Heart right ventricle (tissue), 16 donors: Measurements from ENCODE around the gene NAT16. TPM values are rescaled to one million over a fixed set of nuclear protein-coding genes. Genes with fewer than 3 reads are reported as not detected.
"Not testable (repeated sequence)": the region's sequence is repeated elsewhere in the genome, so short reads cannot be mapped to it uniquely, and the experiment has no call there.

Source experiments
- ATAC-seq, 8 donors: fragments of 200-7000 bp; cut with Tn5 transposase; one replicate each; pipeline ENCODE4 v1.9.1; 2020; ENCODE audit warnings: mild to moderate bottlenecking in 8 of 8, moderate library complexity in 8 of 8, moderate number of reproducible peaks in 1 of 8
- DNase-seq, 2 donors: peaks; one replicate each; pipeline ENCODE4 v3.0.0-alpha.2; 2020
- H3K27ac ChIP-seq, 10 donors: fragments of 200-600 bp; sonication (generic) in 2 of 10; one replicate each; pipeline versions ENCODE4 v1.5.0 to v1.8.0; 2020 to 2022; ENCODE audit warnings: mild to moderate bottlenecking in 3 of 10
- H3K27me3 ChIP-seq, 7 donors: fragments of 200-600 bp; one replicate each; pipeline ENCODE4 v1.8.0; 2021 to 2022; ENCODE audit warnings: mild to moderate bottlenecking in 2 of 7
- H3K36me3 ChIP-seq, 9 donors: fragments of 200-600 bp; sonication (generic) in 1 of 9; one replicate each; pipeline versions ENCODE4 v1.5.0 to v1.8.0; 2020 to 2022; ENCODE audit warnings: mild to moderate bottlenecking in 2 of 9
- H3K4me1 ChIP-seq, 9 donors: fragments of 200-600 bp; sonication (generic) in 1 of 9; one replicate each; pipeline versions ENCODE4 v1.5.0 to v1.8.0; 2020 to 2022; ENCODE audit warnings: mild to moderate bottlenecking in 4 of 9
- H3K4me3 ChIP-seq, 10 donors: fragments of 200-600 bp; sonication (generic) in 2 of 10; one replicate each; pipeline versions ENCODE4 v1.5.0 to v1.8.0; 2020 to 2022; ENCODE audit warnings: mild to moderate bottlenecking in 7 of 10, moderate library complexity in 2 of 10
- H3K9me3 ChIP-seq, 11 donors: fragments of 200-600 bp in 10 of 11; sonication (generic) in 2 of 11; one replicate each; pipeline versions ENCODE4 v1.5.0 to v1.8.0; 2013 to 2022; ENCODE audit warnings: mild to moderate bottlenecking in 2 of 11, control low read depth in 1 of 11, moderate library complexity in 1 of 11
- CTCF ChIP-seq, 9 donors: fragments of 200-600 bp; sonication (generic) in 2 of 9; IDR thresholded peaks; one replicate each; pipeline versions ENCODE4 v1.5.0 to v1.8.0; 2021 to 2022; ENCODE audit warnings: antibody characterized with exemption in 9 of 9, mild to moderate bottlenecking in 5 of 9, moderate library complexity in 1 of 9
- WGBS, 2 donors: extraction: QIAGEN DNeasy Blood & Tissue Kit; methylation state at CpG; one replicate each; pipeline ENCODE4 v1.1.7; 2013; ENCODE audit warnings: inconsistent platforms in 1 of 2; 5-methylcytosine and 5-hydroxymethylcytosine counted together
- intact Hi-C, 10 donors: fragments of 100-400 bp; cut with DNase I; formaldehyde crosslinking; loops; one replicate each; pipeline versions ENCODE4 v1.11.1 to v1.14.2; 2022
- microRNA-seq, 2 donors: library from miRNA; unstranded; fragments of <30 nt; microRNA quantifications; one replicate each; pipeline ENCODE4 v1.2.0, GENCODE V29; 2021
- polyA plus RNA-seq, 2 donors: library from polyadenylated mRNA; stranded (reverse); fragments of 200-250 nt; gene quantifications; one replicate each; pipeline ENCODE4 v1.2.3, GENCODE V29; 2013
- total RNA-seq, 10 donors: library from RNA; stranded (reverse); fragmentation: NEBNext Ultra II Directional in 3 of 10; extraction: Animal tissue kit (Norgen Biotek cat#: 25700) in 3 of 10; gene quantifications; one replicate each; pipeline versions ENCODE4 v1.2.1 to v1.2.4, GENCODE V29; 2021 to 2023
- donor health status: Arrhythmogenic right ventricular cardiomyopathy.
- donor health status: ischemic (EF 13 %, LVEDD 7.1; RV severe dilation, severe dysfunction).
- donor health status: healthy with polysubstance abuse.
- donor health status: DM: no; HTN: yes; CAD: no.
- donor health status: DM: no; HTN: no; CAD: no.
- donor health status: ischemic (EF 25% LVEDD 6.9; RV normal size, moderate dysfunction).
- donor health status: ischemic (EF 25% LVEDD 5.7; RV mildly dilated, moderate dysfunction).
- donor health status: healthy.
- donor health status: DM: yes; HTN: yes; CAD: no.
- donor health status: Ischemic cardiomyopathy.
- donor health status: ischemic (EF 35%, LVEDD 5.7; RV mildly dilated, moderate dysfunction).
- donor health status: nonischemic (EF 11% LVEDD 7.7; RV severe dilation, severe dysfunction).
- donor health status: DM: yes; HTN: yes; CAD: no.
- donor health status: PGD.
- donor health status: ischemic (EF 29% LVEDD 5.4; RV normal size, mild dysfunction).
- donor health status: nonischemic (EF 23%, LVEDD 6.1; RV moderate dilation, normal function).

Gene NAT16
- total and polyA plus RNA-seq, 12 donors = not detected

GRCh38 chr7:101121991-101122932, 57.8 kb downstream of the NAT16 start:
- Histone ChIP-seq H3K4me3 (peak overlapping the region in 9 of 10 donors; percentile 22 to 52 (median 45)), H3K27ac (peak overlapping the region; percentile 73 to 91 (median 88)), H3K9me3 (no peaks in the 10 kb centered on the region), H3K36me3 (no peaks in the 10 kb centered on the region), H3K27me3 (peaks cover 0 to 13% (median 0%) of the 10 kb centered on the region in 7 donors), H3K4me1 (peaks cover 23 to 80% (median 55%) of the 10 kb centered on the region in 9 donors)
- intact Hi-C loops = no loop called here
- peak; percentile 64 to 87 for DNase-seq
- no peak for TF ChIP-seq CTCF (IDR thresholded peaks at IDR 0.05)
- WGBS, 2 donors = 14 to 19% methylated on average over 17 of the region's 17 CpGs
- peak; percentile 76 to 83 (median 80) for ATAC-seq

- H3K4me3 ChIP-seq = peak overlapping the region in 8 of 10 donors; percentile 22 to 52 (median 45)
- H3K36me3 ChIP-seq, intact Hi-C loops, H3K9me3 ChIP-seq, DNase-seq, ATAC-seq, H3K27me3 ChIP-seq: not testable (repeated sequence)
- peaks cover 21 to 75% (median 55%) of the 10 kb centered on the region in 9 donors for H3K4me1 ChIP-seq
- H3K27ac ChIP-seq = peak overlapping the region in 9 of 10 donors; percentile 73 to 91 (median 88)
- WGBS, 2 donors = 43 to 45% methylated on average over 9 of the region's 9 CpGs
Observed at GRCh38 chr7:101121631-101121990, 58.5 kb downstream of the NAT16 start.

Small RNA genes lying within 50 kb of the gene (microRNA-seq; reads per million reads assigned to microRNA genes)
- 0 to 0.51 reads per million in 2 donors for gene MIR4653

Other genes with a start within 250 kb of the NAT16 start
- gene MUC3A, start 230.8 kb downstream of the NAT16 start, total RNA-seq = 1 to 10 TPM in 2 of 10 donors, under 1 TPM in 8; 0.23 to 1.1 (median 0.75) TPM
- gene MUC3A, start 230.8 kb downstream of the NAT16 start, polyA plus RNA-seq = 1 to 10 TPM in 1 of 2 donors, under 1 TPM in 1; 0.36 to 3.5 TPM
- not detected for gene MUC12, start 210.7 kb downstream of the NAT16 start, total RNA-seq
- under 1 TPM in 1 of 2 donors, not detected in 1; 0.49 TPM for gene MUC12, start 210.7 kb downstream of the NAT16 start, polyA plus RNA-seq
- not detected for gene MUC17, start 160.2 kb downstream of the NAT16 start, total RNA-seq
- gene MUC17, start 160.2 kb downstream of the NAT16 start, polyA plus RNA-seq = not detected
- gene TRIM56, start 94.8 kb downstream of the NAT16 start, total RNA-seq = 10 to 100 TPM; 12.8 to 28.4 (median 16.7) TPM
- gene TRIM56, start 94.8 kb downstream of the NAT16 start, polyA plus RNA-seq = 10 to 100 TPM in 1 of 2 donors, 1 to 10 TPM in 1; 5.8 to 12.9 TPM
- 10 to 100 TPM in 3 of 10 donors, 1 to 10 TPM in 7; 1.2 to 67.8 (median 4.6) TPM for gene SERPINE1, start 53.2 kb downstream of the NAT16 start, total RNA-seq
- 100 to 1,000 TPM in 1 of 2 donors, 1 to 10 TPM in 1; 2.1 to 269 TPM for gene SERPINE1, start 53.2 kb downstream of the NAT16 start, polyA plus RNA-seq
- 10 to 100 TPM in 7 of 10 donors, 1 to 10 TPM in 3; 7.8 to 15.2 (median 11.2) TPM for gene AP1S1, start 25.8 kb downstream of the NAT16 start, total RNA-seq
- gene AP1S1, start 25.8 kb downstream of the NAT16 start, polyA plus RNA-seq = 10 to 100 TPM; 16.1 to 33.1 TPM
- not detected for gene VGF, start 14.7 kb downstream of the NAT16 start, total RNA-seq
- gene VGF, start 14.7 kb downstream of the NAT16 start, polyA plus RNA-seq = under 1 TPM in 1 of 2 donors, not detected in 1; 0.17 TPM
- not detected for gene MOGAT3, start 20.7 kb upstream of the NAT16 start, total RNA-seq
- not detected for gene MOGAT3, start 20.7 kb upstream of the NAT16 start, polyA plus RNA-seq
- 10 to 100 TPM; 27.1 to 56.4 (median 36.0) TPM for gene PLOD3, start 37.3 kb upstream of the NAT16 start, total RNA-seq
- 10 to 100 TPM; 35.4 to 61.2 TPM for gene PLOD3, start 37.3 kb upstream of the NAT16 start, polyA plus RNA-seq
- gene ZNHIT1, start 37.9 kb upstream of the NAT16 start, total RNA-seq = 10 to 100 TPM; 45.4 to 59.3 (median 49.8) TPM
- 100 to 1,000 TPM in 1 of 2 donors, 10 to 100 TPM in 1; 99.2 to 194 TPM for gene ZNHIT1, start 37.9 kb upstream of the NAT16 start, polyA plus RNA-seq
- 1 to 10 TPM; 1.2 to 3.3 (median 1.7) TPM for gene CLDN15, start 57.5 kb upstream of the NAT16 start, total RNA-seq
- 1 to 10 TPM; 3.8 to 5.4 TPM for gene CLDN15, start 57.5 kb upstream of the NAT16 start, polyA plus RNA-seq
- gene FIS1, start 64.8 kb upstream of the NAT16 start, total RNA-seq = 100 to 1,000 TPM; 251 to 350 (median 292) TPM
- 100 to 1,000 TPM; 147 to 439 TPM for gene FIS1, start 64.8 kb upstream of the NAT16 start, polyA plus RNA-seq
- 10 to 100 TPM; 19.9 to 44.1 (median 32.5) TPM for gene IFT22, start 141.5 kb upstream of the NAT16 start, total RNA-seq
- gene IFT22, start 141.5 kb upstream of the NAT16 start, polyA plus RNA-seq = 10 to 100 TPM; 11.3 to 37.9 TPM
- under 1 TPM in 1 of 10 donors, not detected in 9; 0.50 TPM for gene COL26A1, start 182.6 kb upstream of the NAT16 start, total RNA-seq
- under 1 TPM in 1 of 2 donors, not detected in 1; 0.07 TPM for gene COL26A1, start 182.6 kb upstream of the NAT16 start, polyA plus RNA-seq